K562 (cell line): ENCODE data around the gene PPWD1. TPM values are rescaled to one million over a fixed set of nuclear protein-coding genes. Genes with fewer than 3 reads are reported as not detected.

Experiments used
- ARID3B ChIP-seq: fragments of 250-450 bp; sonication (Bioruptor Pico); IDR thresholded peaks from 2 replicates; pipeline ENCODE4 v1.4.0; 2020; ENCODE audit warnings: borderline replicate concordance
- CEBPZ ChIP-seq: fragments of 150-350 bp; IDR thresholded peaks from 2 replicates; pipeline ENCODE4 v1.6.1; 2014; ENCODE audit warnings: low read depth, mild to moderate bottlenecking, low read length, borderline replicate concordance
- CHCHD3 ChIP-seq: fragments of 250-450 bp; sonication (Bioruptor Pico); IDR thresholded peaks from 2 replicates; pipeline ENCODE4 v2.1.2; 2022; ENCODE audit warnings: mild to moderate bottlenecking
- CREB5 ChIP-seq: fragments of 250-450 bp; sonication (Bioruptor Pico); IDR thresholded peaks from 2 replicates; pipeline ENCODE4 v1.5.0; 2020; ENCODE audit warnings: mild to moderate bottlenecking
- ELF4 ChIP-seq: fragments of 450-650 bp; formaldehyde crosslinking; IDR thresholded peaks from 2 replicates; pipeline ENCODE4 v1.4.0; 2022; ENCODE audit warnings: missing genetic modification characterization
- KDM1A ChIP-seq, 2 experiments: fragments of 450-650 bp; IDR thresholded peaks; 2 replicates each; pipeline ENCODE4 v1.6.1; 2016; ENCODE audit warnings: mild to moderate bottlenecking in 2 of 2
- LCOR ChIP-seq: sonication (generic); formaldehyde crosslinking; IDR thresholded peaks from 2 replicates; pipeline ENCODE4 v1.8.0; 2022; ENCODE audit warnings: mild to moderate bottlenecking, missing genetic modification reagents
- MTA3 ChIP-seq: fragments of 450-650 bp; formaldehyde crosslinking; IDR thresholded peaks from 2 replicates; pipeline ENCODE4 v1.6.1; 2017; ENCODE audit warnings: mild to moderate bottlenecking, borderline replicate concordance
- NCOA6 ChIP-seq: fragments of 450-650 bp; IDR thresholded peaks from 2 replicates; pipeline ENCODE4 v1.6.1; 2017; ENCODE audit warnings: mild to moderate bottlenecking
- NFYB ChIP-seq: IDR thresholded peaks from 2 replicates; pipeline ENCODE4 v1.6.1; 2011; ENCODE audit warnings: mild to moderate bottlenecking, moderate library complexity; ENCODE audit not compliant: insufficient read length; ENCODE audit errors: extremely low read depth
- RAD51 ChIP-seq: fragments of 450-650 bp; IDR thresholded peaks from 2 replicates; pipeline ENCODE4 v1.7.1; 2016; ENCODE audit warnings: low read depth, mild to moderate bottlenecking, borderline replicate concordance
- RB1 ChIP-seq: fragments of 450-650 bp; IDR thresholded peaks from 2 replicates; pipeline ENCODE4 v1.6.1; 2017; ENCODE audit warnings: low read depth, mild to moderate bottlenecking
- SP1 ChIP-seq: sonication (generic); formaldehyde crosslinking; IDR thresholded peaks from 2 replicates; pipeline ENCODE4 v1.8.1; 2022; ENCODE audit warnings: mild to moderate bottlenecking, missing genetic modification reagents
- WHSC1 ChIP-seq: IDR thresholded peaks from one replicate; pipeline ENCODE4 v1.6.1; 2012; ENCODE audit warnings: low read length, control low read depth, inconsistent platforms
- ZBTB2 ChIP-seq: fragments of 450-650 bp; IDR thresholded peaks from 2 replicates; pipeline ENCODE4 v1.6.1; 2016; ENCODE audit warnings: antibody characterized with exemption
- ZNF121 ChIP-seq: sonication (generic); formaldehyde crosslinking; conservative IDR thresholded peaks from 2 replicates; pipeline ENCODE4 v1.8.0; 2022; ENCODE audit warnings: missing genetic modification reagents
- ZNF143 ChIP-seq: sonication (generic); formaldehyde crosslinking; IDR thresholded peaks from 2 replicates; pipeline ENCODE4 v1.9.0; 2022; ENCODE audit warnings: mild to moderate bottlenecking, missing genetic modification reagents
- ZNF232 ChIP-seq: sonication (generic); formaldehyde crosslinking; IDR thresholded peaks from 2 replicates; pipeline ENCODE4 v1.8.0; 2022; ENCODE audit warnings: mild to moderate bottlenecking, missing genetic modification reagents
- ZNF347 ChIP-seq: fragments of 450-650 bp; formaldehyde crosslinking; IDR thresholded peaks from 2 replicates; pipeline ENCODE4 v1.4.0; 2020; ENCODE audit warnings: low read depth, mild to moderate bottlenecking, moderate library complexity
- ZNF785 ChIP-seq: fragments of 250-450 bp; sonication (Bioruptor Pico); IDR thresholded peaks from 2 replicates; pipeline ENCODE4 v1.4.0; 2020; ENCODE audit warnings: mild to moderate bottlenecking
- polyA plus RNA-seq, 8 experiments: library from polyadenylated mRNA; depleted of rRNA in 4 of 8; stranded (reverse) in 5 of 8; unstranded in 3 of 8; fragments of >200 nt; fragmentation: Nextera tagmentation in 2 of 8; fragmentation: Illumina TruSeq in 1 of 8; extraction: Ambion mirVana in 2 of 8; extraction: Trizol in 1 of 8; gene quantifications; 2 replicates each; pipeline versions ENCODE4 v1.2.1 to v1.2.3, GENCODE V29; 2011 to 2014; ENCODE audit warnings: inconsistent platforms in 1 of 8, missing spikeins in 1 of 8
- total RNA-seq, 7 experiments: library from RNA; depleted of rRNA in 6 of 7; stranded (reverse); fragments of >200 nt in 6 of 7; fragmentation: Illumina TruSeq in 2 of 7; extraction: Trizol in 2 of 7; gene quantifications; 2 replicates each; pipeline versions ENCODE4 v1.2.1 to v1.2.3, GENCODE V29; 2011 to 2021; ENCODE audit warnings: low replicate concordance in 1 of 7

Gene PPWD1
- total and polyA plus RNA-seq, 9 of the 15 experiments (the other 6 are each of a cell fraction or from before 2014, with no cell fraction given) = 24.1 to 89.2 (median 51.4) TPM

- TF ChIP-seq ZNF347 (CRISPR knock-in tag) (no peak), RB1 (peak; percentile 94), CHCHD3 (0 out of 2 replicates have a peak, but pooled peaks have one; percentile 21), ARID3B (CRISPR knock-in tag) (no peak), RAD51 (no peak), WHSC1 (no peak), CREB5 (CRISPR knock-in tag) (no peak), ZNF785 (CRISPR knock-in tag) (no peak), ELF4 (CRISPR knock-in tag) (peak; percentile 65; the same call in 1 of the 2 replicates), KDM1A (IDR thresholded peaks at IDR 0.05) (peak in 1 of 2 experiments; percentile 34; a peak in 1 of 4 replicates), SP1 (CRISPR knock-in tag) (peak; percentile 80), NFYB (peak; percentile 94), ZBTB2 (peak; percentile 15; the same call in 1 of the 2 replicates), MTA3 (peak; percentile 86; the same call in 1 of the 2 replicates), CEBPZ (no peak), LCOR (CRISPR knock-in tag) (0 out of 2 replicates have a peak, but pooled peaks have one; percentile 12), ZNF121 (CRISPR knock-in tag) (no peak), ZNF232 (no peak), ZNF143 (CRISPR knock-in tag) (no peak), NCOA6 (no peak)
These were observed at the start of gene PPWD1, which contains the start of gene CENPK (continued) for GRCh38 chr5:65562731-65563701.
